ELF-1 (cell line): ENCODE measurements around the gene PEX26.
"Not testable (repeated sequence)": the region's sequence is repeated elsewhere in the genome, so short reads cannot be mapped to it uniquely, and the experiment has no call there.

ENCODE experiments used
- DNase-seq: peaks from one replicate; pipeline ENCODE4 v3.0.0-alpha.2; 2016; ENCODE audit warnings: low read depth, low spot score

Gene PEX26

GRCh38 chr22:18096823-18097222 is 19.0 kb downstream of the PEX26 start:
- no peak for DNase-seq

GRCh38 chr22:18100781-18101180 is 23.0 kb downstream of the PEX26 start:
- DNase-seq: no peak

DNA sequence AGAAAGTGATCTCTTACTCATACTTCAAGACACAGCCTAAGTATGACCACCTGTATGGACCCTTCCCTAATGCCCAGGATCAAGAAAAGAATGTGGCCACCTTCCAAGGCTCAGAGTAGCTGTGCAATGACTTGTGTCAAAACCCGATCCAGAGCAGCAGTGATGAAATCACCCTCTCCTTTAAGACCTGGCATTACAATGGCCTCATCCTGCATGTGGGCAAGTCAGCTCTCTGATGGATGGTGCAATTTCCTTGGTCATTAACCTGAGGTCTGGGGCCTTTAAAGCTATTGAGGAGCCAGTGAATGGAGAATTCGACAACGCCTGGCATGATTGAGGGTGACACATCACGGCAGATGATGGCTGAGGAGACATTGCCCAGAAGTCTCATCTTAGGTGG is 23.7 kb downstream of the PEX26 start:
- no peak for DNase-seq

GRCh38 chr22:18103527-18104269 is 25.9 kb downstream of the PEX26 start:
- no peak for DNase-seq

DNA sequence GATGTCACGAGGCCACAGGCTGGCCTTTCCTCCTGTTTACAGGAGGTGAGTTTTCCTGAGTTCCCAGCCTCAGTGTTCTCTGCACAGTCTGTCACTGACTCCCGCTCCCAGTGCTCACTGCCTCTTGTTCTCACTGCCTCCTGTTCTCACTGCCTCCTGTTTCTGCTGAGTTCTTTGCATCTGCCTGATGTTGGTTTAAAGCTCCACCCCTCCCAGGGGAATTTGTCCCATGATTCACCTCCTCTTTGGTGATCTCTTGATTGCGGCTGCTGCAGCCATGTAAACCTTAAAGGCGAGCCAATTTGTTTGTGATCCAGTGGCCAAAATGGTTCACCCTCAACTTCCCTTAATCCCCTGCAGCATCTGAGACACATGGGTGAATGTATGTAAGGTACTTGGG is 26.8 kb downstream of the PEX26 start:
- no peak for DNase-seq

DNA sequence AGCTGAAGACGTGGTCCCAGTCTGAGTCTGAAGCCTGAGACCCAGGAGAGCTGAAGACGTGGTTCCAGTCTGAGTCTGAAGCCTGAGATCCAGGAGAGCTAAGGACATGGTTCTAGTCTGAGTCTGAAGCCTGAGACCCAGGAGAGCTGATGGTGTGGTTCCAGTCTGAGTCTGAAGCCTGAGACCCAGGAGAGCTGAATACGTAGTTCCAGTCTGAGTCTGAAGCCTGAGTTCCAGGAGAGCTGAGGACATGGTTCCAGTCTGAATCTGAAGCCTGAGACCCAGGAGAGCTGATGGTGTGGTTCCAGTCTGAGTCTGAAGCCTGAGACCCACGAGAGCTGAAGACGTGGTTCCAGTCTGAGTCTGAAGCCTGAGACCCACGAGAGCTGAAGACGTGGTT is 28.2 kb downstream of the PEX26 start:
- DNase-seq: not testable (repeated sequence)

GRCh38 chr22:18106550-18107341 is 29.0 kb downstream of the PEX26 start:
- not testable (repeated sequence) for DNase-seq

DNA sequence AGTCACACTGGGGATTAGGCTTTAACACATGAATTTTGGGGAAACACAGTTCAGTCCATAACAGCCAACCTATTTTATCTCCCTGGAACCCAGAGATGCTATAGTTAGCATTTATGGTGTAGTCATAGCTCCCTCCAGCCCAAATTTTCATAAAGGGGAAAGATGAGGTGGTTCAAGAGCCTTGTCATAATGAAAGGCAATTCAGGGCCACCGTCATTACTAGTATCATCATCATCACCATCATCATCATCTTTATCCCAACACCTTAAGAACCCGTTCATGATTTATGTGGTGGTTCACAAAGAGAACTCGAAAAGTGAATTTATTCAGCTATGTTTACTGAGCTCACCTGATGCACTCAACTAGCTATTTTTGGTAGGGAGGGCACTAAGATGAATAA is 30.4 kb downstream of the PEX26 start:
- DNase-seq: no peak

- DNase-seq: no peak
These were observed 31.8 kb downstream of the PEX26 start for GRCh38 chr22:18109410-18110193.

GRCh38 chr22:18110194-18110953 is 32.6 kb downstream of the PEX26 start, which contains the start of gene TUBA8:
TUBA8 (plus strand) TSS chr22:18110809; CDS start chr22:18110866, 57 bp downstream.
- peak; percentile 43 for DNase-seq

DNA sequence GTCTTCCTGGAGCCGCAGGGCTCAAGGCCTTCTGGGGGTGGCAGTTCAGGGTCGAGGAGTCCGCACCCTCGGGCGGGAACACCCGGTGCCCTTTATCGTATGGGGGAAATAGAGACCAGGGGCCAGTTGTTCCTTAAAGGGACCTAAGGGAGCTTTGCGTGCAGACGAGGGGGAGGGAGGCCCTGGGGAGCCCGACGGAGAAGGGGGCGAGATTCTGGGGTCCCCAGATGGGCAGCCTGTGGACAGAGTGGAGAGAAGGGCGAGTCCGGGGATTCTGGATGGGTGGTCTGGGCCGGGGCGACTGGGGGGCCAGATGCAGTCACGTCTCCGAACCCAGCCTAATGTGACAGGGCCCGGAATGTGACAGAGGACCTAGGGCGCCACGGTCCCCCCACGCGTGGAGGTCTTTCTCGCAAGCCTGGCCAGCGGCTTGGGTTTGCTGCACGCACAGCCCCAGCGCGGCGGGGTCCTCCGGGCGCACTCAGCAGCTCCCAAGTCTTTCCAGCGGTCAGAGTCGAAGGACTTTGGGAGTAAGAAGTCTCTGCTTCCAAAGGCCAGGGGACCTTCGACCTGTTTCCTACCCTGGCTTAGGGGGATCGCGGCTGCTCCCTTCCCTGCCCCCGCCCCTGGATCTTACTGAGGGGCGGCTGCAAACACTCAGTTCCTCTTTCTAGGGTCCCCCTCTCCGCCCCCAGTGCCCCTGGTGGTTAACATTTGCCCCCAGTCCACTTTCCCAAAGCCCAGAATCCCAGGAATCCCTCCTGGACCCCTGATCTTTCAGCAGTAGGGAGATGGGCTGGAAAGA is 33.4 kb downstream of the PEX26 start:
- no peak for DNase-seq

- no peak for DNase-seq
These were observed 34.1 kb downstream of the PEX26 start for GRCh38 chr22:18111759-18112330.

DNA sequence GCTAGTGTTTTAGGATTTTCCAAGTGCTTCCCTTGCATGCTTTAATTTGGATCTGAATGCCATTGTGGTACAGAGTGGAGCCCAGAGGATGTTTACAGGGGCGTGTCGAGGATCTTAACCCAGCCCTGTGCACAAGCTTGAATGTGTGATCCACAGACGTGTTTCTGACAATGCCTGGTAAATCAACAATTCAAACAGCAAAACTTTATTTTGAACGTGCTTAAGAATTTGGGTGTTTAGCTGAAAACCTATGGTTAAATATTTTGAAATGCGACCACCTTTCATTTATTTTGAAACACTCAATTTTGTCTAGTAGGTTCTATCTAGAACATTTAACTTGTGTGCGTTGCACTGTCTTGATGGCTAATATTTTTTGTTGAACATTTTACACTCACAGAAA is 34.6 kb downstream of the PEX26 start:
- no peak for DNase-seq

GRCh38 chr22:18113680-18114394 is 36.0 kb downstream of the PEX26 start:
- no peak for DNase-seq

DNA sequence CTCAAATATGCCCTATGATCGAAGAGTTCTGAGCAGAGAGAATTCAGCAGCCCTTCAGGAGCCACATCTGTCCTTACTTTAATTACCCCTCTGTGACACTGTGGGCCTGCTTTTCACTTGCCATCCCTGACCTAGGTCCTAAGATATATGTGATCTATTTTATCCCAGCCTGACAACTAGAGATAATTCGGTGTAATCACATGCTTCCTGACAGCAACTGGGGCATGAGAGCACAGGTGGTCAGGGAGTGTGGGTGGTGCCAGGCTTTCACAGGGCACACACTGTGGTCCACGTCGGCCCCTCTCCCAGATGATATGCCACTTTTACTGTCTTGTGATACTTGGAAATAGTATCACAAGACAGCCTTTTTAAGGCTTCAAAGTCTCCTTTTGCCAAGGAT is 36.7 kb downstream of the PEX26 start:
- DNase-seq: no peak

DNA sequence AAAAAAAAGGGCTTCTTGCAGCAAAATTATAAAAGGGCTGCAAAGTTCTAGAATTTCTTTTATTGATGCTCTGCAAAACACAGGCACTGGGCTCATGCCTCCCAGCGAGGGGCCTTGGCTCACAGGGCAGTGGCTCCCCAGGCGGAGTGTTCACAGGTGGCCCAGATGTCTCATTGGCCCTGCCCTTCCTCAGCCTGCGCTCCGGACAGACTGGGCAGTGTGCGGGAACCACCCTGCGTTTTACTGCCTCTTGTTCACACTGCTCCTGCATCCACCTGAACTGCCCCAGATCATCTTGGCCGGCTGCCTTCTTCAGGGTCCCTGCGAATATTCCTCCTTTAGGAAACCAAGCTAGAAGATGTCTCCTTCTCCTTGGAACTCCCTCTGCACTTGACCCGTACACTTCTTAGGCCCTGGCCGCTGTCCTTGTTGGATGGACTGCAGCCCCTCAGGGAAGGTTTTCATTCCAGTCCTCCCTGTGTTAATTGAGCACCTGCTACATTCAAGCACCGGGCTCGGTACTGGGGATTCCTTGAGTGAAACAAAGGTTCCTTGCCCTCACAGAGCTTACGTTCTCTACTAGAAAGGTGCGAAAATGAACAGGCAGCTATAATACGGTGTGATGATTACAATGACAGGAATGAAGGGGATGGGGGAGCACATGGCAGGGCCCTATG is 37.3 kb downstream of the PEX26 start:
- DNase-seq: no peak

DNA sequence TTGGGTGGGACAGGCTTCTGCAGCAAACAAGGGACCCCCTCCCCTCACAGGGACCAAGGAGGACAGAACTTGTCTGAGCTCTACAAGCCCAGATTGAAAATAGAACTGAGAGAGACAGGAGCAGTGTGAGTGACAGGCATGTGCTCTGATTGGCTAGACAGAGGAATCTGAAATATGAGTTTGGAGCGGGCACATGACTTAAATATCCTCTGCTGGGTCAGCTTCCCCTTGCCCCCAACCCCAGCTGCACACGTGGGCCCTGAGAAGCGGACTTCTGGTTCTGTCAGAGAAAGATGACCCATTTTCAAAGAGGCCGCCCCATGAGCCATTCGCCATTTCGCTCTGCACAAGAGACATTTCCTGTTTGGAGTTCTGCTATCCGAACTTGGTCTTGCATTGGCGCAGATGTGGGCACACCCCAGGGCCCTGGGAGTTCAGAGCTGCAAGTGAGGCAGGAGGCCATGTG is 38.1 kb downstream of the PEX26 start:
- DNase-seq: no peak

DNA sequence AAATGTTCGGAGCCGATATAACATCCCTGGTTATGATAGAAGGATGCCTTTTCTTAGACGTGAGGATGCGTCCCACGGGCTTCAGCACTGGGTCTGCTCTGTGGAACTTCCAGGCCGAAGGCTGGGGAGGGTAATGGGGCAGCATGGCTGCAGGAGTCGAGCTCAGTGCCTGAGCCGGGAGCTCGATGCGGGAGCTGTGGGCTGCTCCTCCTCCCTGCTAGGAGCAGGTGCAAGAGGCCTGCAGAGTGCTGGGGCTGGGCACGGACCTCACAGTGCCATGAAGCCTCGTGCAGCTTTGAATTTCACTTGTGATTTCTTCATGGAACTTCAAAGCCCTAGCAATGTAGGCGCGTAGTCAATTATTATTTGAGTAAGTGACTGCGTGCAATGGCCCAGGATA is 38.8 kb downstream of the PEX26 start:
- DNase-seq: no peak

- DNase-seq: peak; percentile 74
These were observed 40.6 kb downstream of the PEX26 start for GRCh38 chr22:18118345-18118915.
